ENCODE measurements around the gene CDT1.
A peak's percentile ranks its signal among the peaks of the same experiment; 100 is the strongest.
"Not testable (repeated sequence)": the region's sequence is repeated elsewhere in the genome, so short reads cannot be mapped to it uniquely, and the experiment has no call there.

Gene CDT1

GRCh38 chr16:88787579-88788314, 15.8 kb upstream of the CDT1 start:
- no peak overlapping the region for H3K4me3 Mint-ChIP-seq
- H3K4me1 Mint-ChIP-seq = peaks cover 31% of the 10 kb centered on the region
- H3K27me3 Mint-ChIP-seq = no peaks in the 10 kb centered on the region
- no peaks in the 10 kb centered on the region for H3K36me3 Mint-ChIP-seq
- H3K9me3 Mint-ChIP-seq = no peaks in the 10 kb centered on the region
- no peak overlapping the region for H3K27ac Mint-ChIP-seq

GRCh38 chr16:88788749-88789148, 14.8 kb upstream of the CDT1 start:
- not testable (repeated sequence) for H3K27ac Mint-ChIP-seq, H3K36me3 Mint-ChIP-seq, H3K9me3 Mint-ChIP-seq, H3K4me3 Mint-ChIP-seq, H3K27me3 Mint-ChIP-seq
- H3K4me1 Mint-ChIP-seq = peaks cover 26% of the 10 kb centered on the region

GRCh38 chr16:88789594-88789993, 14.0 kb upstream of the CDT1 start:
- Mint-ChIP-seq H3K4me1 (peaks cover 27% of the 10 kb centered on the region), H3K27ac (no peak overlapping the region), H3K36me3 (no peaks in the 10 kb centered on the region), H3K27me3 (no peaks in the 10 kb centered on the region), H3K9me3 (no peaks in the 10 kb centered on the region), H3K4me3 (no peak overlapping the region)

GRCh38 chr16:88790312-88791211, 13.0 kb upstream of the CDT1 start:
- Mint-ChIP-seq H3K27ac (peak overlapping the region; percentile 82), H3K27me3 (no peaks in the 10 kb centered on the region), H3K36me3 (no peaks in the 10 kb centered on the region), H3K9me3 (no peaks in the 10 kb centered on the region), H3K4me3 (peak overlapping the region; percentile 59), H3K4me1 (peaks cover 36% of the 10 kb centered on the region)

- Mint-ChIP-seq H3K4me3 (no peak overlapping the region), H3K36me3 (no peaks in the 10 kb centered on the region), H3K9me3 (no peaks in the 10 kb centered on the region), H3K27me3 (no peaks in the 10 kb centered on the region), H3K4me1 (peaks cover 36% of the 10 kb centered on the region), H3K27ac (no peak overlapping the region)
Observed at GRCh38 chr16:88792078-88792550, 11.5 kb upstream of the CDT1 start.

GRCh38 chr16:88792668-88793250, 10.8 kb upstream of the CDT1 start:
- peak overlapping the region; percentile 27 for H3K4me3 Mint-ChIP-seq
- H3K27ac Mint-ChIP-seq = no peak overlapping the region
- no peaks in the 10 kb centered on the region for H3K36me3 Mint-ChIP-seq
- H3K27me3 Mint-ChIP-seq = no peaks in the 10 kb centered on the region
- H3K4me1 Mint-ChIP-seq = peaks cover 36% of the 10 kb centered on the region
- H3K9me3 Mint-ChIP-seq = no peaks in the 10 kb centered on the region

GRCh38 chr16:88793251-88793954, 10.2 kb upstream of the CDT1 start:
- no peaks in the 10 kb centered on the region for H3K27me3 Mint-ChIP-seq
- no peak overlapping the region for H3K27ac Mint-ChIP-seq
- H3K9me3 Mint-ChIP-seq = no peaks in the 10 kb centered on the region
- H3K4me1 Mint-ChIP-seq = peaks cover 36% of the 10 kb centered on the region
- no peak overlapping the region for H3K4me3 Mint-ChIP-seq
- no peaks in the 10 kb centered on the region for H3K36me3 Mint-ChIP-seq

- H3K27ac Mint-ChIP-seq = no peak overlapping the region
- no peaks in the 10 kb centered on the region for H3K27me3 Mint-ChIP-seq
- H3K4me3 Mint-ChIP-seq = no peak overlapping the region
- H3K4me1 Mint-ChIP-seq = peaks cover 33% of the 10 kb centered on the region
- no peaks in the 10 kb centered on the region for H3K36me3 Mint-ChIP-seq
- H3K9me3 Mint-ChIP-seq = no peaks in the 10 kb centered on the region
Observed at GRCh38 chr16:88796278-88796677, 7.3 kb upstream of the CDT1 start.

GRCh38 chr16:88798073-88798472, 5.5 kb upstream of the CDT1 start:
- no peaks in the 10 kb centered on the region for H3K27me3 Mint-ChIP-seq
- no peak overlapping the region for H3K27ac Mint-ChIP-seq

GRCh38 chr16:88798772-88799455, 4.7 kb upstream of the CDT1 start:
- Mint-ChIP-seq H3K36me3 (no peaks in the 10 kb centered on the region), H3K4me3 (no peak overlapping the region), H3K4me1 (peaks cover 30% of the 10 kb centered on the region), H3K27me3 (no peaks in the 10 kb centered on the region), H3K9me3 (no peaks in the 10 kb centered on the region), H3K27ac (peak overlapping the region; percentile 55)

More at GRCh38 chr16:88798073-88798472, 5.5 kb upstream of the CDT1 start:
- Mint-ChIP-seq H3K9me3 (no peaks in the 10 kb centered on the region), H3K4me1 (peaks cover 32% of the 10 kb centered on the region), H3K36me3 (no peaks in the 10 kb centered on the region), H3K4me3 (no peak overlapping the region)

GRCh38 chr16:88799569-88800276, 3.9 kb upstream of the CDT1 start:
- no peak overlapping the region for H3K27ac Mint-ChIP-seq
- no peaks in the 10 kb centered on the region for H3K9me3 Mint-ChIP-seq
- H3K36me3 Mint-ChIP-seq = no peaks in the 10 kb centered on the region
- no peak overlapping the region for H3K4me3 Mint-ChIP-seq
- H3K27me3 Mint-ChIP-seq = no peaks in the 10 kb centered on the region
- H3K4me1 Mint-ChIP-seq = peaks cover 27% of the 10 kb centered on the region

- Mint-ChIP-seq H3K27me3 (no peaks in the 10 kb centered on the region), H3K4me3 (no peak overlapping the region), H3K4me1 (peaks cover 22% of the 10 kb centered on the region), H3K36me3 (no peaks in the 10 kb centered on the region), H3K9me3 (no peaks in the 10 kb centered on the region), H3K27ac (no peak overlapping the region)
Observed at GRCh38 chr16:88800277-88800592, 3.4 kb upstream of the CDT1 start.

GRCh38 chr16:88804173-88804551, 573 bp downstream of the CDT1 start:
- H3K36me3 Mint-ChIP-seq = no peaks in the 10 kb centered on the region

GRCh38 chr16:88804552-88805339, 1.2 kb downstream of the CDT1 start:
- no peaks in the 10 kb centered on the region for H3K36me3 Mint-ChIP-seq

More at GRCh38 chr16:88804173-88804551, 573 bp downstream of the CDT1 start:
- peak overlapping the region; percentile 30 for H3K27ac Mint-ChIP-seq
- H3K4me1 Mint-ChIP-seq = peaks cover 22% of the 10 kb centered on the region
- H3K4me3 Mint-ChIP-seq = peak overlapping the region; percentile 68
- no peaks in the 10 kb centered on the region for H3K9me3 Mint-ChIP-seq
- H3K27me3 Mint-ChIP-seq = no peaks in the 10 kb centered on the region

More at GRCh38 chr16:88804552-88805339, 1.2 kb downstream of the CDT1 start:
- peak overlapping the region; percentile 30 for H3K27ac Mint-ChIP-seq
- H3K4me1 Mint-ChIP-seq = peaks cover 26% of the 10 kb centered on the region
- H3K27me3 Mint-ChIP-seq = no peaks in the 10 kb centered on the region
- H3K4me3 Mint-ChIP-seq = peak overlapping the region; percentile 68
- no peaks in the 10 kb centered on the region for H3K9me3 Mint-ChIP-seq

All from activated naive CD4-positive, alpha-beta T cell treated with anti-CD3 and anti-CD28 coated beads, Interleukin-2, amount 50 U/mL, for 24 hours (primary cell).